Measurements from ENCODE around the gene NECTIN1. TPM values are rescaled to one million over a fixed set of nuclear protein-coding genes. Genes with fewer than 3 reads are reported as not detected.

Gene NECTIN1, protein sequence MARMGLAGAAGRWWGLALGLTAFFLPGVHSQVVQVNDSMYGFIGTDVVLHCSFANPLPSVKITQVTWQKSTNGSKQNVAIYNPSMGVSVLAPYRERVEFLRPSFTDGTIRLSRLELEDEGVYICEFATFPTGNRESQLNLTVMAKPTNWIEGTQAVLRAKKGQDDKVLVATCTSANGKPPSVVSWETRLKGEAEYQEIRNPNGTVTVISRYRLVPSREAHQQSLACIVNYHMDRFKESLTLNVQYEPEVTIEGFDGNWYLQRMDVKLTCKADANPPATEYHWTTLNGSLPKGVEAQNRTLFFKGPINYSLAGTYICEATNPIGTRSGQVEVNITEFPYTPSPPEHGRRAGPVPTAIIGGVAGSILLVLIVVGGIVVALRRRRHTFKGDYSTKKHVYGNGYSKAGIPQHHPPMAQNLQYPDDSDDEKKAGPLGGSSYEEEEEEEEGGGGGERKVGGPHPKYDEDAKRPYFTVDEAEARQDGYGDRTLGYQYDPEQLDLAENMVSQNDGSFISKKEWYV
- total RNA-seq (1 to 10 TPM; 5.5 to 7.1 TPM), polyA plus RNA-seq (1 to 10 TPM; 1.3 to 4.3 TPM)
- long read RNA-seq, donor 1, partial matches to known transcripts, result 0 of 5 reads
- long read RNA-seq, donor 1, other reads (novel, unspliced or antisense), result 2 of 5 reads
- long read RNA-seq, donor 2, full-length matches to known transcripts, result 1 of 5 reads
- long read RNA-seq, donor 2, partial matches to known transcripts, result 0 of 5 reads
- long read RNA-seq, donor 2, other reads (novel, unspliced or antisense), result 4 of 5 reads

GRCh38 chr11:119728651-119729580 lies at the start of gene NECTIN1:
TSS of gene NECTIN1 (minus strand) at chr11:119729200. CDS start at chr11:119728553, 647 bp downstream.
- intact Hi-C loops (cut with DNase I), result loop anchor here (5.0 to 10.0 kb wide), 5 partner anchors 57 to 366 kb away; no protein-coding TSS in a partner anchor
- DNase-seq (peak; percentile 92 to 97), ATAC-seq (ENCODE audit: low FRiP score) (peak; percentile 95)
- no peaks in the 10 kb centered on the region for H3K36me3 ChIP-seq (ENCODE audit: control insufficient read depth in 1 of 2, insufficient read depth in 2 of 2, low read length in 1 of 2)
- H3K27me3 ChIP-seq (ENCODE audit: control insufficient read depth in 1 of 2, insufficient read depth in 2 of 2, low read length in 1 of 2), result no peaks in the 10 kb centered on the region
- no peaks in the 10 kb centered on the region for H3K9me3 ChIP-seq (ENCODE audit: control insufficient read depth, low read length)
- 0 to 1% methylated on average over 88 to 128 of the region's 128 CpGs for WGBS, 2 donors
- no peaks in the 10 kb centered on the region for H3K4me1 ChIP-seq (ENCODE audit: control insufficient read depth in 1 of 2, insufficient read depth in 2 of 2, low read length in 2 of 2)
- H3K27ac ChIP-seq (ENCODE audit: low read depth in 1 of 2, low read length in 2 of 2), result peak within 1 kb of the TSS; percentile 29 to 49
- H3K4me3 ChIP-seq (ENCODE audit: low read length in 2 of 2), result peak within 1 kb of the TSS; percentile 45 to 82

DNA sequence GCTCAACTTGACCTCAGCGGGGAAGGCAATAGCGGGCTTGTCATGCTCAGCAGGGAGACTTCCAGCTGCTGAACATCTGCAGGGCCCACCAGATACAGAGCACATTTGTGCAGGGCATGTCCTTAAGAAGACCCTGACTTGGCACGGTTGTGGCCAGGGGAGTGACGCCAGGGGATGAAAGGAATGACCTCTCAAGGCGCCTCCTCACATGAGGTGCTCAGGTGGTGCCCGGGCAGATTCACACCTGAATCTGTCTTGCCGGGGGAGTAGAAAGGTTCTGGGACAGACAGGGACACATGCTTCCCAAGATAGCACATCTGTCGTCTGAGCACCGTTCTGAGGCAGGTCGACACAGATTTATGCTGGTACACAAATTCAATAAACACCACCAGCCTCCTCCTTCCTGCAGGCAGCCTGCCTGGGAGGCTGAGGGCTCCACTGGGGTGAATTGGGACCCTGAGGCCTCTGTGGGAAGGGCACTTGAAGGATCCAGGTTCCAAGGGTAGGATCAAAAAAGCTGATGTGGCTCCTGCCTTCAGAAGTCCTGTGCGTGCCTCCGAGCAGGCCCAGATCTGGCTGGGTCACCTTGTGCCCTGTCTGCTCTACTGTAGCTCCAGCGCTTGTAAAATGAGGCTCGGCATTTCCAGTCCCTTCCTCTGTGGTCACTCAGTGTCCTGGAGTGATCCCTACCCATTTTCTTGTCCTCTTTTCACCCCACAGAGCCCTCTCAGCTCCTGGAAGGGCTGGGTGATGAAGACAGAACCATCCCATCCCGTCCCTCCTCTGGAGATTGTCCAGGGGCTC lies 49.6 kb upstream of the NECTIN1 start:
- H3K9me3 ChIP-seq (ENCODE audit: control insufficient read depth, low read length), result no peaks in the 10 kb centered on the region
- intact Hi-C loops (cut with DNase I), result no loop called here
- no peaks in the 10 kb centered on the region for H3K27me3 ChIP-seq (ENCODE audit: control insufficient read depth in 1 of 2, insufficient read depth in 2 of 2, low read length in 1 of 2)
- no peak overlapping the region for H3K4me3 ChIP-seq (ENCODE audit: low read length in 2 of 2)
- WGBS, 2 donors, result 88 to 93% methylated on average over 15 of the region's 15 CpGs
- H3K4me1 ChIP-seq (ENCODE audit: control insufficient read depth in 1 of 2, insufficient read depth in 2 of 2, low read length in 2 of 2), result no peaks in the 10 kb centered on the region
- DNase-seq (peak in 1 of 2 donors; percentile 58), ATAC-seq (ENCODE audit: low FRiP score) (no peak)
- no peak overlapping the region for H3K27ac ChIP-seq (ENCODE audit: low read depth in 1 of 2, low read length in 2 of 2)
- no peaks in the 10 kb centered on the region for H3K36me3 ChIP-seq (ENCODE audit: control insufficient read depth in 1 of 2, insufficient read depth in 2 of 2, low read length in 1 of 2)

DNA sequence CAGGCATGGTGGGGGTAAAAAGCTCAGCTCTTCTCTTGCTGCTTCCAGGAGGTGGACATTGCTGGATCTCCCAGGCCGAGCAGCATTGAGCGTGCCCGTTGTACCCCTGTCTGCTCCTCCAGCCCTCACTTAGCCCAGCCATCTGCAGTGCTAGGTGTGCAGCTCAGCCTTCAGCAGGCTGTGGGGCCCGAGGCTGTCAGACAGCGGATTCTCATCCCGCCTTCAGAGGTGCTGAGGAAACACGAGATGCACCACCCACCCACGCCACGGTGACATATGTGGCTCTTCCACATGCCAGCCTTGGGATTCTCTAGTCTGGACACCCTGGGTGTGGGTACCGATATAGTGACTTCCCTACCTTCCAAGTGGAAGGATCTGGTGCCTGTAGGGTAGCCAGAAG lies 48.9 kb upstream of the NECTIN1 start:
- H3K4me1 ChIP-seq (ENCODE audit: control insufficient read depth in 1 of 2, insufficient read depth in 2 of 2, low read length in 2 of 2), result no peaks in the 10 kb centered on the region
- WGBS, 2 donors, result 91 to 96% methylated on average over 10 of the region's 10 CpGs
- no peaks in the 10 kb centered on the region for H3K9me3 ChIP-seq (ENCODE audit: control insufficient read depth, low read length)
- no peaks in the 10 kb centered on the region for H3K27me3 ChIP-seq (ENCODE audit: control insufficient read depth in 1 of 2, insufficient read depth in 2 of 2, low read length in 1 of 2)
- H3K36me3 ChIP-seq (ENCODE audit: control insufficient read depth in 1 of 2, insufficient read depth in 2 of 2, low read length in 1 of 2), result no peaks in the 10 kb centered on the region
- H3K4me3 ChIP-seq (ENCODE audit: low read length in 2 of 2), result no peak overlapping the region
- DNase-seq (no peak), ATAC-seq (ENCODE audit: low FRiP score) (no peak)
- H3K27ac ChIP-seq (ENCODE audit: low read depth in 1 of 2, low read length in 2 of 2), result no peak overlapping the region
- intact Hi-C loops (cut with DNase I), result no loop called here

- Histone ChIP-seq H3K27ac (ENCODE audit: low read depth in 1 of 2, low read length in 2 of 2) (no peak overlapping the region), H3K4me3 (ENCODE audit: low read length in 2 of 2) (no peak overlapping the region), H3K27me3 (ENCODE audit: control insufficient read depth in 1 of 2, insufficient read depth in 2 of 2, low read length in 1 of 2) (no peaks in the 10 kb centered on the region), H3K4me1 (ENCODE audit: control insufficient read depth in 1 of 2, insufficient read depth in 2 of 2, low read length in 2 of 2) (no peaks in the 10 kb centered on the region), H3K36me3 (ENCODE audit: control insufficient read depth in 1 of 2, insufficient read depth in 2 of 2, low read length in 1 of 2) (no peaks in the 10 kb centered on the region), H3K9me3 (ENCODE audit: control insufficient read depth, low read length) (no peaks in the 10 kb centered on the region)
- intact Hi-C loops (cut with DNase I), result no loop called here
- ATAC-seq (ENCODE audit: low FRiP score) (no peak), DNase-seq (no peak)
- 69 to 75% methylated on average over 5 of the region's 5 CpGs for WGBS, 2 donors
Measured at GRCh38 chr11:119776651-119777050, 47.7 kb upstream of the NECTIN1 start.

DNA sequence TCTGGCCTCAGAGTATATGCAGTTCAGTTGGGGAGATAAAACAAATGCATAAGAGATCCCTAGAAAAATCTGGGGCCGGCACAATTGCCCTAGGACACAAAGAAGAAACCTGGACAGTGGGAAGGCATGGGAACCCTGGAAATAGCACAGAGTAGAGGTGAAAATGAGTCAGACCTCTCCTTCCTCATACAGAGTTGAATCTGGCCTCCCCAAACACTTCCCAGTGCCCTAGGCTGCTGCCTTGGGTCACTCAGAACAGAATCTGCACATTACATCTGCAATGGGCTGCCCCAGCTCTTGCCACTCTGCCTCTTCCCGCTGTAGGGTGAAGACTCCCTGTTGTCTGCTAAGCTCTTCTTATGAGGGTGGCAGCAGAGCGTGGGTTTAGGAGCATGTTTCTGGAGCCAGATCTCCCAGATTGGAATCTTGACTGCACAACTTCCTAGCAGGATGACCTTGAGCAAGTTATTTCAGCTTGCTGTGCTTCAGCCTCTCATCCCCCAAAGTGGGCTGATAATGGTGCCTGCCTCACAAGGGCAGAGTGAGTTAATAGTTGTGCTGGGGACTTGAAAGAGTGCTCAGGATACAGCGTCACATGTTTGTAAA lies 47.1 kb upstream of the NECTIN1 start:
- intact Hi-C loops (cut with DNase I), result no loop called here
- peak in 1 of 2 donors; percentile 17 for DNase-seq
- Histone ChIP-seq H3K27me3 (ENCODE audit: control insufficient read depth in 1 of 2, insufficient read depth in 2 of 2, low read length in 1 of 2) (no peaks in the 10 kb centered on the region), H3K4me3 (ENCODE audit: low read length in 2 of 2) (no peak overlapping the region), H3K27ac (ENCODE audit: low read depth in 1 of 2, low read length in 2 of 2) (no peak overlapping the region), H3K4me1 (ENCODE audit: control insufficient read depth in 1 of 2, insufficient read depth in 2 of 2, low read length in 2 of 2) (no peaks in the 10 kb centered on the region), H3K9me3 (ENCODE audit: control insufficient read depth, low read length) (no peaks in the 10 kb centered on the region), H3K36me3 (ENCODE audit: control insufficient read depth in 1 of 2, insufficient read depth in 2 of 2, low read length in 1 of 2) (no peaks in the 10 kb centered on the region)
- WGBS, 2 donors, result 73 to 78% methylated on average over 4 of the region's 4 CpGs
- no peak for ATAC-seq (ENCODE audit: low FRiP score)

DNA sequence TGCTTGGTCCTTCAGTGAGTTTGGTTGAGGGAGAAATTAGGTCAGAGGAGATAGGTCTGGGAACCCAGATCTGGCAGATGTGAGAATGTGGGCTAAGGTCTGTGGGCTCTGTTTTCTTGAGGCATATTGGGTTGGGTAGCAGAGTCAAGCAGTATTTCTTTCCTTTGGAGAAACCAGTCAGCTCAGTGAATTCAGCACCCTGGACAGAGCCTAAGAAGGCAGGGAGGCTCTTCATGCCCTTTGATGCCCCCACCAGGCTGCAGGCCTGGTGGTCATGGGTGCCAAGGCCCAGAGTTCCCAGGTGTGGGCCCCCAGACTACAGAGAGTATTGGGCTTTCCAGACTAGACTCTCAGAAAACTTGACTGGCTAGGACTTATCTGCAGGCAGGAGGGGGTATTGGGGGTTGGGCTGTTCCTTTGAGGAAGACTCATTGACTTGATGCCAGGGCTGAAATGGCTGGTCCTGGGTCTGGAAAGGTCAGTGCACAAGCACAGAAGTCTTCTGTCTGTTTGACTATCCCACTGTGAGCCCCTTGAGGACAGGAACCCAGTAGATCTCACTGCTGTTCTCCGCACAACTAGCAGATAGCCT lies 45.3 kb upstream of the NECTIN1 start:
- DNase-seq, result peak in 1 of 2 donors; percentile 7
- Histone ChIP-seq H3K27ac (ENCODE audit: low read depth in 1 of 2, low read length in 2 of 2) (no peak overlapping the region), H3K4me1 (ENCODE audit: control insufficient read depth in 1 of 2, insufficient read depth in 2 of 2, low read length in 2 of 2) (no peaks in the 10 kb centered on the region), H3K27me3 (ENCODE audit: control insufficient read depth in 1 of 2, insufficient read depth in 2 of 2, low read length in 1 of 2) (no peaks in the 10 kb centered on the region), H3K9me3 (ENCODE audit: control insufficient read depth, low read length) (no peaks in the 10 kb centered on the region), H3K36me3 (ENCODE audit: control insufficient read depth in 1 of 2, insufficient read depth in 2 of 2, low read length in 1 of 2) (no peaks in the 10 kb centered on the region), H3K4me3 (ENCODE audit: low read length in 2 of 2) (no peak overlapping the region)
- WGBS, 2 donors, result 95 to 99% methylated on average over 1 of the region's 1 CpG
- ATAC-seq (ENCODE audit: low FRiP score), result no peak
- intact Hi-C loops (cut with DNase I), result no loop called here

DNA sequence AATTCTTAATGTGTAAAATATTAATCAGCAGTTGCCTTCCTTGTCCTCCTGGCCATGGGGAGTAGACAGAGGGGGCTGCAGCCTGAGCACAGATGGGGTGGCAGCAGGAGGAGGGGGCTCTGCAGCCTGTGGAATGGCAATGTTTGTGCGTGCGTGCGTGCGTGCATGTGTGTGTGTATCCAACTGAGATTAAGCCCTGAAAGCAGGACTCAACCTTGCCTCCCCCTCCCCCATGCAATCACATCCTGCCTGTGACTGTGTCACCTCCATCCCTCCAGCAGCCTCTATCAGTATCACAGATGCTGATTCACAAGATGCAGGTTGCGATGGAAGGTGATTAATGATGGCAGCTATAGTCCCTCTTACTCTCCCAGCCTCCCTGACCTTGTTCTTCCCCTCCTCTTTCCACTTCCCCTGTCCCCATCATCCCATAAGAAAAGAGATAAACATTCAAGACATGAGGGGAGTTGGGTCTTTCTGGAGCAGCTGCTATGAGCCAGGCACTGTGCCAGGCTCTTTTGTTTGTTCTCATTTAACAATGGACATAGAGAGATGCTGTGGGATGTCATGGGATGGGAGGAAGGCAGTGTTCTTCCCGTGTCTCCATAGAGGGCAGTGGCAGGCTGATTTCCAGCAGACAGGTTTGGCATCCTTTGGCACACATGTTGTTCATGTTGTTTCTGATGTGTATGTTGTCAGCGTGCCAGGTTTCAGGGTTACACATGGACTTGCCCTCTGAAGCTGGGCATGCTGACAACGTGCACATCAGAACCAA lies 43.8 kb upstream of the NECTIN1 start:
- Histone ChIP-seq H3K4me3 (ENCODE audit: low read length in 2 of 2) (no peak overlapping the region), H3K9me3 (ENCODE audit: control insufficient read depth, low read length) (no peaks in the 10 kb centered on the region), H3K27me3 (ENCODE audit: control insufficient read depth in 1 of 2, insufficient read depth in 2 of 2, low read length in 1 of 2) (no peaks in the 10 kb centered on the region), H3K36me3 (ENCODE audit: control insufficient read depth in 1 of 2, insufficient read depth in 2 of 2, low read length in 1 of 2) (no peaks in the 10 kb centered on the region), H3K27ac (ENCODE audit: low read depth in 1 of 2, low read length in 2 of 2) (no peak overlapping the region), H3K4me1 (ENCODE audit: control insufficient read depth in 1 of 2, insufficient read depth in 2 of 2, low read length in 2 of 2) (no peaks in the 10 kb centered on the region)
- intact Hi-C loops (cut with DNase I), result no loop called here
- ATAC-seq (ENCODE audit: low FRiP score) (no peak), DNase-seq (peak in 1 of 2 donors; percentile 36)
- WGBS, 2 donors, result 70 to 74% methylated on average over 8 of the region's 8 CpGs

Measured in aorta (tissue), 5 donors.